Heart right ventricle (tissue), 16 donors: ENCODE data around the gene SLC1A4. TPM values are rescaled to one million over a fixed set of nuclear protein-coding genes. Genes with fewer than 3 reads are reported as not detected.

ENCODE experiments used
- ATAC-seq, 8 donors: fragments of 200-7000 bp; cut with Tn5 transposase; one replicate each; pipeline ENCODE4 v1.9.1; 2020; ENCODE audit warnings: mild to moderate bottlenecking in 8 of 8, moderate library complexity in 8 of 8, moderate number of reproducible peaks in 1 of 8
- DNase-seq, 2 donors: peaks; one replicate each; pipeline ENCODE4 v3.0.0-alpha.2; 2020
- H3K27ac ChIP-seq, 10 donors: fragments of 200-600 bp; sonication (generic) in 2 of 10; one replicate each; pipeline versions ENCODE4 v1.5.0 to v1.8.0; 2020 to 2022; ENCODE audit warnings: mild to moderate bottlenecking in 3 of 10
- H3K27me3 ChIP-seq, 7 donors: fragments of 200-600 bp; one replicate each; pipeline ENCODE4 v1.8.0; 2021 to 2022; ENCODE audit warnings: mild to moderate bottlenecking in 2 of 7
- H3K36me3 ChIP-seq, 9 donors: fragments of 200-600 bp; sonication (generic) in 1 of 9; one replicate each; pipeline versions ENCODE4 v1.5.0 to v1.8.0; 2020 to 2022; ENCODE audit warnings: mild to moderate bottlenecking in 2 of 9
- H3K4me1 ChIP-seq, 9 donors: fragments of 200-600 bp; sonication (generic) in 1 of 9; one replicate each; pipeline versions ENCODE4 v1.5.0 to v1.8.0; 2020 to 2022; ENCODE audit warnings: mild to moderate bottlenecking in 4 of 9
- H3K4me3 ChIP-seq, 10 donors: fragments of 200-600 bp; sonication (generic) in 2 of 10; one replicate each; pipeline versions ENCODE4 v1.5.0 to v1.8.0; 2020 to 2022; ENCODE audit warnings: mild to moderate bottlenecking in 7 of 10, moderate library complexity in 2 of 10
- H3K9me3 ChIP-seq, 11 donors: fragments of 200-600 bp in 10 of 11; sonication (generic) in 2 of 11; one replicate each; pipeline versions ENCODE4 v1.5.0 to v1.8.0; 2013 to 2022; ENCODE audit warnings: mild to moderate bottlenecking in 2 of 11, control low read depth in 1 of 11, moderate library complexity in 1 of 11
- WGBS, 2 donors: extraction: QIAGEN DNeasy Blood & Tissue Kit; methylation state at CpG; one replicate each; pipeline ENCODE4 v1.1.7; 2013; ENCODE audit warnings: inconsistent platforms in 1 of 2; 5-methylcytosine and 5-hydroxymethylcytosine counted together
- intact Hi-C, 10 donors: fragments of 100-400 bp; cut with DNase I; formaldehyde crosslinking; loops; one replicate each; pipeline versions ENCODE4 v1.11.1 to v1.14.2; 2022
- polyA plus RNA-seq, 2 donors: library from polyadenylated mRNA; stranded (reverse); fragments of 200-250 nt; gene quantifications; one replicate each; pipeline ENCODE4 v1.2.3, GENCODE V29; 2013
- total RNA-seq, 10 donors: library from RNA; stranded (reverse); fragmentation: NEBNext Ultra II Directional in 3 of 10; extraction: Animal tissue kit (Norgen Biotek cat#: 25700) in 3 of 10; gene quantifications; one replicate each; pipeline versions ENCODE4 v1.2.1 to v1.2.4, GENCODE V29; 2021 to 2023
- TF ChIP-seq, protein P1 (sequence below), 9 donors: fragments of 200-600 bp; sonication (generic) in 2 of 9; IDR thresholded peaks; one replicate each; pipeline versions ENCODE4 v1.5.0 to v1.8.0; 2021 to 2022; ENCODE audit warnings: antibody characterized with exemption in 9 of 9, mild to moderate bottlenecking in 5 of 9, moderate library complexity in 1 of 9
- donor health status: Arrhythmogenic right ventricular cardiomyopathy.
- donor health status: ischemic (EF 13 %, LVEDD 7.1; RV severe dilation, severe dysfunction).
- donor health status: healthy with polysubstance abuse.
- donor health status: DM: no; HTN: yes; CAD: no.
- donor health status: DM: no; HTN: no; CAD: no.
- donor health status: ischemic (EF 25% LVEDD 6.9; RV normal size, moderate dysfunction).
- donor health status: ischemic (EF 25% LVEDD 5.7; RV mildly dilated, moderate dysfunction).
- donor health status: healthy.
- donor health status: DM: yes; HTN: yes; CAD: no.
- donor health status: Ischemic cardiomyopathy.
- donor health status: ischemic (EF 35%, LVEDD 5.7; RV mildly dilated, moderate dysfunction).
- donor health status: nonischemic (EF 11% LVEDD 7.7; RV severe dilation, severe dysfunction).
- donor health status: DM: yes; HTN: yes; CAD: no.
- donor health status: PGD.
- donor health status: ischemic (EF 29% LVEDD 5.4; RV normal size, mild dysfunction).
- donor health status: nonischemic (EF 23%, LVEDD 6.1; RV moderate dilation, normal function).

Gene SLC1A4
- total and polyA plus RNA-seq, 12 donors: 2.1 to 18.7 (median 11.3) TPM

DNA sequence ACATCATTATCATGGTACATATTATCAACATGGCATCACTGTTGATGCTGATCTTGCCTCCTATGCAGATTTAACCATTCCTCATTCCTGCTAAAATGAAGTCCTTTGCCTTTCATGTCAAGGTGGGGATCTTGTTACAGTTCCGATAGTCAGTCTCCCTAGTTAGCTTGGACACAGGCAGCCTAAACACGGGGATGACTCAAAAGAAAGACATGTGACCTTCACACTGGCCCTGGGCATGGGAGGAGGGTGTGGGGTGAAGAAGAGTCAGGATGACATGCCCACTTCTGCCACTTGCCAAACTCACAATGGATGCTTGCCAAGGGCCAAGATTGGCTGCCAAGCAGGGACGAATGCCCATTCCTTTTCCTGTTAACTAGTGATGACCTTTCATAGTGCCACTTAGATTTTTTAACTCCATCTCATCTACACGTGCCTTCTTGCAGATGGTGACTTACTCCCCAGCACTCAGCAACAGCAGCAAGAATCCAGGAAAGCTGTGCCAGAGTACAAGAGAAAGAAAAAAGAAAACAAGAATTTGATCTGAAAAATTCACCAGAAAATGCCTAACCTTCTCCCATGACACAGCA is 13.9 kb upstream of the SLC1A4 start:
- Histone ChIP-seq H3K4me3 (no peak overlapping the region), H3K27ac (peak overlapping the region in 6 of 10 donors; percentile 63 to 84 (median 68)), H3K9me3 (no peaks in the 10 kb centered on the region), H3K4me1 (peaks cover 0 to 48% (median 11%) of the 10 kb centered on the region in 9 donors), H3K36me3 (no peaks in the 10 kb centered on the region), H3K27me3 (no peaks in the 10 kb centered on the region)
- 19 to 30% methylated on average over 4 of the region's 4 CpGs for WGBS, 2 donors
- peak; percentile 70 to 83 for DNase-seq
- ATAC-seq: peak; percentile 91 to 99 (median 96)
- TF ChIP-seq, protein P1, sequence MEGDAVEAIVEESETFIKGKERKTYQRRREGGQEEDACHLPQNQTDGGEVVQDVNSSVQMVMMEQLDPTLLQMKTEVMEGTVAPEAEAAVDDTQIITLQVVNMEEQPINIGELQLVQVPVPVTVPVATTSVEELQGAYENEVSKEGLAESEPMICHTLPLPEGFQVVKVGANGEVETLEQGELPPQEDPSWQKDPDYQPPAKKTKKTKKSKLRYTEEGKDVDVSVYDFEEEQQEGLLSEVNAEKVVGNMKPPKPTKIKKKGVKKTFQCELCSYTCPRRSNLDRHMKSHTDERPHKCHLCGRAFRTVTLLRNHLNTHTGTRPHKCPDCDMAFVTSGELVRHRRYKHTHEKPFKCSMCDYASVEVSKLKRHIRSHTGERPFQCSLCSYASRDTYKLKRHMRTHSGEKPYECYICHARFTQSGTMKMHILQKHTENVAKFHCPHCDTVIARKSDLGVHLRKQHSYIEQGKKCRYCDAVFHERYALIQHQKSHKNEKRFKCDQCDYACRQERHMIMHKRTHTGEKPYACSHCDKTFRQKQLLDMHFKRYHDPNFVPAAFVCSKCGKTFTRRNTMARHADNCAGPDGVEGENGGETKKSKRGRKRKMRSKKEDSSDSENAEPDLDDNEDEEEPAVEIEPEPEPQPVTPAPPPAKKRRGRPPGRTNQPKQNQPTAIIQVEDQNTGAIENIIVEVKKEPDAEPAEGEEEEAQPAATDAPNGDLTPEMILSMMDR (IDR thresholded peaks at IDR 0.05): no peak
- intact Hi-C loops: no loop called here

DNA sequence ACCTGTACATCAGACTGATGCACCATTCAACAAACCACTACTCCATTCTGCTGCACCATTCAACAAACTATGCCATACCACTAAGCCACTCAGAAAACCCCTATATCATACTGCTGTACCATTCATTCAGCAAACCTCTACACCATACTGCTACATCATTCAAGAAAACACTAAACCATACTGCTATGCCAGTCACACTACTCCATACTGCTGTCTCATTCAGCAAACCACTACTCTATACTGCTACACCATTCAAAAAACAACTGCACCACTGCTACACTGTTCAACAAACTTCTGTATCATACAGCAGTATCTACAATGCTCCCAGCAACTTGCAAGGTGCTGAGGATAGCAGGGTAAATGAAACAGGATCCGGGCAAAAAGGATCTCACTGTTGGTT is 12.9 kb upstream of the SLC1A4 start:
- no peaks in the 10 kb centered on the region for H3K36me3 ChIP-seq
- ATAC-seq: peak in 1 of 8 donors; percentile 11
- H3K27ac ChIP-seq: no peak overlapping the region
- H3K4me3 ChIP-seq: no peak overlapping the region
- no peak for DNase-seq
- H3K4me1 ChIP-seq: peaks cover 0 to 48% (median 11%) of the 10 kb centered on the region in 9 donors
- 77 to 82% methylated on average over 1 of the region's 1 CpG for WGBS, 2 donors
- H3K27me3 ChIP-seq: no peaks in the 10 kb centered on the region
- TF ChIP-seq, protein P1 (IDR thresholded peaks at IDR 0.05): no peak
- intact Hi-C loops: no loop called here
- no peaks in the 10 kb centered on the region for H3K9me3 ChIP-seq

DNA sequence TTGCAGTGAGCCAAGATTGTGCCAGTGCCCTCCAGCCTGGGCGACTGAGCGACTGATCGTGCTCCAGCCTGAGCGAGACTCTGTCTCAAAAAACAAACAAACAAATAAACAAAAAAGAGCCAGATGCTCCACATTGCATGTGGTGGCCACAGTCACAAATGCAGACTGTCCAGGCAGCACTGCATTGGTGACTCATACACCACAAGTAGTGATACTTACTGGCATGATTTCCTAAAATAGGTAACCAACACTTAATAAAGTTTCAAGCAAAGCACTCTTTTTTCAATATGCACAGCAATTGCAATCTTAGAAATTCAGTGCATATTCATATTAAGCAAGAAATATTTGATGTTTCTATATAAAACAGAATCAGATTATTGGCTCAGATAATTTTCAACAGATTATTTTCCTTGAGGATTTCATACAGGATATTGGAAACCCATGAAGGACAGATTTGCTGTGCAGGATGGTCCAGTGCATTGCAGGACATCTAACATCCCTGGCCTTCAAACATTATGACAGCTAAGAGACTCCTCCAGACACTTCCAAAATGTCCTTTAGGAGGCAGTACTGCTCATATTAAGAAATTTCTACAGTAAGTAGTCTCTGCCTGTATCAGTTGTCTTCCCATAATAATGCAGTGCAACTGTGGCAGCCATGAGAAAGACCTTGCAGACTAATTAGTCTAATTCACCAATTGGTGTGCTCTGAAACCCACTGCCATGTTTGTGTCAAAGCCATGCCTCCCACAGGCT is 10.5 kb upstream of the SLC1A4 start:
- TF ChIP-seq, protein P1 (IDR thresholded peaks at IDR 0.05): peak in 7 of 9 donors; percentile 12 to 51 (median 34)
- ATAC-seq (peak in 2 of 8 donors; percentile 37 to 43), DNase-seq (no peak)
- Histone ChIP-seq H3K27me3 (no peaks in the 10 kb centered on the region), H3K36me3 (no peaks in the 10 kb centered on the region), H3K4me3 (no peak overlapping the region), H3K4me1 (peaks cover 0 to 43% (median 11%) of the 10 kb centered on the region in 9 donors), H3K27ac (no peak overlapping the region), H3K9me3 (no peaks in the 10 kb centered on the region)
- intact Hi-C loops: no loop called here
- 94 to 96% methylated on average over 4 of the region's 4 CpGs for WGBS, 2 donors

DNA sequence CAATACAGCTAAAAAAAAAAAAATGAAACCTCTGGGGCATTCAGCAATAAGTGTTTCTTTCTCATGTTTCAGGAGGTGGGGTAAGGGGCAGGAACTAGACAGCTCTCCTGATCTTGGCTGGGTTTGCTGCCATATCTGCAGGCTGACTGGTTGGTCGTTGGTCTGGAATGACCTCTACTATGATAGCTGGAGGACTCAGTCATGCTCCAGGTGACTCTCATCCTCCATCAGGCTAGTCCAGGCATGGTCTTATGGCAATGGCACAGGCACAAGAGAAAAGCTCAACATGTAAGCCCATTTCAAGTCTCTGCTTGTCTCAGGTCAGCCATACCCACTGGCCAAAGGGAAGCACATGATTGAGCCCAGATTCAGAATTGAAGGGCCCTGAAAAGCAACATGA is 9.5 kb upstream of the SLC1A4 start:
- H3K4me3 ChIP-seq: no peak overlapping the region
- H3K27me3 ChIP-seq: no peaks in the 10 kb centered on the region
- H3K9me3 ChIP-seq: no peaks in the 10 kb centered on the region
- H3K4me1 ChIP-seq: peaks cover 0 to 37% (median 9%) of the 10 kb centered on the region in 9 donors
- DNase-seq (no peak), ATAC-seq (no peak)
- intact Hi-C loops: no loop called here
- WGBS, 2 donors: 18 to 51% methylated on average over 1 of the region's 1 CpG
- no peaks in the 10 kb centered on the region for H3K36me3 ChIP-seq
- TF ChIP-seq, protein P1 (IDR thresholded peaks at IDR 0.05): no peak
- H3K27ac ChIP-seq: no peak overlapping the region
